Brain microvascular endothelial cell (primary cell): Measurements from ENCODE around the gene FOXL3.
"Not testable (repeated sequence)": the region's sequence is repeated elsewhere in the genome, so short reads cannot be mapped to it uniquely, and the experiment has no call there.

Experiments used
- DNase-seq: peaks from one replicate; pipeline ENCODE4 v3.0.0-alpha.2; 2020
- H3K27ac ChIP-seq: fragments of 250-450 bp; sonication (Bioruptor Pico); 2 replicates; pipeline ENCODE4 v1.5.1; 2020; ENCODE audit warnings: mild to moderate bottlenecking, moderate library complexity
- H3K27me3 ChIP-seq: fragments of 250-450 bp; sonication (Bioruptor Pico); replicated peaks from 2 replicates; pipeline ENCODE4 v1.5.1; 2020; ENCODE audit warnings: mild to moderate bottlenecking
- H3K36me3 ChIP-seq: fragments of 250-450 bp; sonication (Bioruptor Pico); replicated peaks from 2 replicates; pipeline ENCODE4 v1.5.1; 2020; ENCODE audit warnings: mild to moderate bottlenecking
- H3K4me3 ChIP-seq: 2 replicates; pipeline ENCODE4 v1.5.1; 2011; ENCODE audit warnings: low read depth, mild to moderate bottlenecking, control low read depth, low read length, moderate library complexity
- in situ Hi-C: cut with HindIII; loops from 2 replicates; pipeline ENCODE4 v1.10.0; 2017; ENCODE audit warnings: low sequenced_read_pairs, low pct_ligation_motif_present
- TF ChIP-seq, protein P1 (sequence below): IDR thresholded peaks from 2 replicates; pipeline ENCODE4 v1.5.1; 2011; ENCODE audit warnings: low read depth, mild to moderate bottlenecking, moderate library complexity, low read length, control low read depth, inconsistent platforms; ENCODE audit errors: missing control alignments

Gene FOXL3

GRCh38 chr7:333393-333764, 43.4 kb downstream of the FOXL3 start:
- peaks cover 2% of the 10 kb centered on the region for H3K27me3 ChIP-seq
- TF ChIP-seq, protein P1, sequence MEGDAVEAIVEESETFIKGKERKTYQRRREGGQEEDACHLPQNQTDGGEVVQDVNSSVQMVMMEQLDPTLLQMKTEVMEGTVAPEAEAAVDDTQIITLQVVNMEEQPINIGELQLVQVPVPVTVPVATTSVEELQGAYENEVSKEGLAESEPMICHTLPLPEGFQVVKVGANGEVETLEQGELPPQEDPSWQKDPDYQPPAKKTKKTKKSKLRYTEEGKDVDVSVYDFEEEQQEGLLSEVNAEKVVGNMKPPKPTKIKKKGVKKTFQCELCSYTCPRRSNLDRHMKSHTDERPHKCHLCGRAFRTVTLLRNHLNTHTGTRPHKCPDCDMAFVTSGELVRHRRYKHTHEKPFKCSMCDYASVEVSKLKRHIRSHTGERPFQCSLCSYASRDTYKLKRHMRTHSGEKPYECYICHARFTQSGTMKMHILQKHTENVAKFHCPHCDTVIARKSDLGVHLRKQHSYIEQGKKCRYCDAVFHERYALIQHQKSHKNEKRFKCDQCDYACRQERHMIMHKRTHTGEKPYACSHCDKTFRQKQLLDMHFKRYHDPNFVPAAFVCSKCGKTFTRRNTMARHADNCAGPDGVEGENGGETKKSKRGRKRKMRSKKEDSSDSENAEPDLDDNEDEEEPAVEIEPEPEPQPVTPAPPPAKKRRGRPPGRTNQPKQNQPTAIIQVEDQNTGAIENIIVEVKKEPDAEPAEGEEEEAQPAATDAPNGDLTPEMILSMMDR: no peak
- peak; percentile 40 for DNase-seq
- in situ Hi-C loops: no loop called here
- H3K27ac ChIP-seq: no peak overlapping the region
- H3K4me3 ChIP-seq: no peak overlapping the region
- no peaks in the 10 kb centered on the region for H3K36me3 ChIP-seq

DNA sequence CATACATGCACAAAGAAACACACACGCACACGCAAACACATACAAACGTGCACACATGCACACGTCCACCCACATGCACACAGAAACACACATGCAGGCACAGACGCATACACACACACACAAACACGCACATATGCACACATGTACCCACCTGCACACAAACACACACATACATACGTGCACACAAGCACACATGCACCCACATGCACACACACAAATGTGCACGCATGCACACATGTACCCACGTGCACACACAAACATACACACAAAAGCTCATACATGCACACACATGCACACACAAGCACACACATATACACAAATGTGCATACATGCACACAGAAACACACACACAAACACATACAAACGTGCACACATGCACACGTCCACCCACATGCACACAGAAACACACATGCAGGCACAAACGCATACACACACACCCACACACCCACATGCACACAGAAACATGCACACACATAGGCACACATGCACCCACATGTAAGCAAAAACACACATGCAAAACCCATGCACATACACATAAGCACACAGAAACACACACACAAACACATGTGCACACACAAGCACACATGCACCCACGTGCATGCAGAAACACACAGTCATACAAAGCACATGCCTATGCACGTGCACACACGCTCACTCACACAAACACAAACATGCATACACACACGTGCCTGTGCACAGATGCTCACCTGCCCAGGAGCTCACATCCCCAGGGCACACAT, 44.8 kb downstream of the FOXL3 start:
- H3K27ac ChIP-seq: no peak overlapping the region
- in situ Hi-C loops: no loop called here
- H3K4me3 ChIP-seq: no peak overlapping the region

GRCh38 chr7:335358-336148, 45.6 kb downstream of the FOXL3 start:
- TF ChIP-seq, protein P1: no peak
- H3K27ac ChIP-seq: no peak overlapping the region
- DNase-seq: no peak
- no peak overlapping the region for H3K4me3 ChIP-seq
- in situ Hi-C loops: no loop called here
- no peaks in the 10 kb centered on the region for H3K36me3 ChIP-seq
- H3K27me3 ChIP-seq: peaks cover 1% of the 10 kb centered on the region

More for the DNA sequence above, 44.8 kb downstream of the FOXL3 start:
- TF ChIP-seq, protein P1: no peak
- H3K36me3 ChIP-seq: no peaks in the 10 kb centered on the region
- peaks cover 2% of the 10 kb centered on the region for H3K27me3 ChIP-seq
- no peak for DNase-seq

DNA sequence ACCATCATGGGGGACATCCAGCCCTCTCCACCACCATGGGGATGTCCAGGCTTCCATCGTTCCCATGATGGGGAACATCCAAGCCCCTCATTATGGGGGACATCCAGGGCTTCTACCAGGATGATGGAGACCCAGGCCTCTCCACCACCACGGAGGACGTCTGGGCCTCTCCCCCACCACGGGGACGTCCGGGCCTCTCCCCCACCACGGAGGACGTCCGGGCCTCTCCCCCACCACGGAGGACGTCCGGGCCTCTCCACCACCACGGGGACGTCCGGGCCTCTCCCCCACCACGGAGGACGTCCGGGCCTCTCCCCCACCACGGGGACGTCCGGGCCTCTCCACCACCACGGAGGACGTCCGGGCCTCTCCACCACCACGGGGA, 46.2 kb downstream of the FOXL3 start:
- H3K27me3 ChIP-seq, H3K4me3 ChIP-seq, H3K36me3 ChIP-seq, H3K27ac ChIP-seq, DNase-seq, in situ Hi-C loops: not testable (repeated sequence)

DNA sequence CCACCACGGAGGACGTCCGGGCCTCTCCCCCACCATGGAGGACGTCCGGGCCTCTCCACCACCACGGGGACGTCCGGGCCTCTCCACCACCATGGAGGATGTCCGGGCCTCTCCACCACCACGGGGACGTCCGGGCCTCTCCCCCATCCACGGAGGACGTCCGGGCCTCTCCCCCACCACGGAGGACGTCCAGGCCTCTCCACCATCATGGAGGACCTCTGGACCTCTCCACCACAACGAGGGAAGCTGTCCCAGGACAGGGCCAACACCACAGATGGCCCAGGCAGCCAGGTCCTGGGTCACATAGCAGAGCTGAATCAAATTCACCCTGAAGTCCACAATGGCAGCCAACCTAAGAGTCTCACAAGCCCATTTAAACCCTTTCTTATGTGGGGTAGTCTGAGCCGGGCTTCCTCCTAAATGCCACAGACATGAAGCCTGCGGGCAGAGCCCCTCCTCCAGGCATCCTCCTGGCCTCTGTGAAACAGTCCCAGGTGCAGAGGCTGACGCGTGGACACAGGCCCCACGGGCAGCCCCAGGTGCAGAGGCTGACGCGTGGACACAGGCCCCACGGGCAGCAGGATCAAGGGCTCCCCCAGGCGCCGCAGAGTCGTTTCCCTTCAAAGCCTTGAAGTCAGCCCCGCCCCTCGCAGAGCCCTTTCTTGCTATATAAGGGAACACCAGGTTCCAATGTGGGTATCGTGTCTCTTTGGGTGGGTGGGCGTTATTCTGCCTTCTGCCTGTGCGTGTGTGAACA, 47.0 kb downstream of the FOXL3 start:
- in situ Hi-C loops: no loop called here
- Histone ChIP-seq H3K4me3 (no peak overlapping the region), H3K27ac (no peak overlapping the region), H3K27me3 (no peaks in the 10 kb centered on the region), H3K36me3 (no peaks in the 10 kb centered on the region)
- TF ChIP-seq, protein P1: no peak
- no peak for DNase-seq

DNA sequence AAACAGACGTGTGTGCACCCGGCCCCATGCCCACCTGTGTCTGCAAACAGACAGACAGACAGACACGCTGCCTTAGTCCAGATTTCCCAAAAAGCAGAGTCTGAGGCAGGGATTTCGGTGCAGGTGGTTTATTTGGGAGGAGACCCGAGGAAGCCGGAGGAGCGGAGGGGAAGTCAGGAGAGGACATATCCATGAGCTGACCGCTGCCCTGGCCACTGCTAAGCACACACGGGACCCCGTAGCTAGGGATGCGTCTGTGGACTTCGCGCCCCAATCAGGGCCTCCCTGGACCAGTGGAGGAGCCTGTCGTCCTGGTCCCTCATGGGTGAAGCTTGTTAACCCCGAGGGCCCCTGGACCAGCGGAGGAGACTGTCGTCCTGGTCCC, 47.6 kb downstream of the FOXL3 start:
- H3K4me3 ChIP-seq: no peak overlapping the region
- H3K27ac ChIP-seq: no peak overlapping the region
- TF ChIP-seq, protein P1: no peak
- DNase-seq: no peak
- no peaks in the 10 kb centered on the region for H3K36me3 ChIP-seq
- H3K27me3 ChIP-seq: no peaks in the 10 kb centered on the region
- in situ Hi-C loops: no loop called here
